ENCODE data around the gene CD247. TPM values are rescaled to one million over a fixed set of nuclear protein-coding genes. Genes with fewer than 3 reads are reported as not detected.

Gene CD247
- total and polyA plus RNA-seq, 4 experiments from 2014 or later, result 260 to 404 (median 340) TPM

DNA sequence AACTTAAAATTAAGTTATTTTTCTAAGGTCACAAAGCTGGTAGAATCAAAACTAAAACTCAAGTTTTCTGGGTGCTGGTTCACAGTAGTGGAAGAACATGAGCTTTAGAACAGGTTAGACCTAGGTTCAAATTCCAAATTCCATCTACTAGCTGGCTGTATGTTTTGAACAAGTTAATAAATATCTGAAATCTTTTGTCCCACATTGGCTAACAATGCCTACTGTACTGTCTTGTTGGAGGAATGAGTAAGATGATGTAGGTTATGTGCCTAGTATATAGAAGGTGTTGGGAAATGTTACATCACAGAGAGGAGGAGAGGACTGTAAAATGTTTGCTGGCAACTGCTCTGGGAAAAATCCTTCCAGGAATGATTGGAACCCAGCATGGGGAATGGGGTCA lies 14.0 kb upstream of the CD247 start:
- no peaks in the 10 kb centered on the region for H3K36me3 ChIP-seq (ENCODE audit: insufficient read depth, low read length)
- no peak overlapping the region for H3K27ac ChIP-seq (ENCODE audit: low read depth, low read length)
- H3K4me1 ChIP-seq (ENCODE audit: insufficient read depth, low read length), result no peaks in the 10 kb centered on the region
- no peaks in the 10 kb centered on the region for H3K36me3 Mint-ChIP-seq
- no peaks in the 10 kb centered on the region for H3K27me3 ChIP-seq (ENCODE audit: insufficient read depth, low read length)
- peak overlapping the region in 1 of 7 donors; percentile 56 for H3K27ac Mint-ChIP-seq
- intact Hi-C loops (cut with micrococcal nuclease), result loop anchor here (5.0 kb wide), 1 partner anchor 310 kb away; the partner anchor contains the start of gene POU2F1
- no peaks in the 10 kb centered on the region for H3K27me3 Mint-ChIP-seq
- no peak overlapping the region for H3K4me3 Mint-ChIP-seq
- no peaks in the 10 kb centered on the region for H3K4me1 Mint-ChIP-seq
- H3K9me3 Mint-ChIP-seq, result no peaks in the 10 kb centered on the region
- ChIA-PET CTCF (ENCODE audit: partially characterized antibody) (interaction anchor here (0.7 to 10.0 kb wide), 26 partner anchors 8 to 472 kb away, joined by 3 to 146 read pairs (median 10); partner anchors contain the start of genes CD247, CREG1 and POU2F1), POLR2A (ENCODE audit: partially characterized antibody) (interaction anchor here (0.6 to 2.0 kb wide), 5 partner anchors 15 to 622 kb away, joined by 3 to 12 read pairs (median 3); partner anchors contain the start of gene CREG1)
- DNase-seq, result no peak
- H3K9me3 ChIP-seq (ENCODE audit: control insufficient read depth in 1 of 2, low read length in 2 of 2), result no peaks in the 10 kb centered on the region
- H3K4me3 ChIP-seq (ENCODE audit: low read length in 2 of 2), result no peak overlapping the region

DNA sequence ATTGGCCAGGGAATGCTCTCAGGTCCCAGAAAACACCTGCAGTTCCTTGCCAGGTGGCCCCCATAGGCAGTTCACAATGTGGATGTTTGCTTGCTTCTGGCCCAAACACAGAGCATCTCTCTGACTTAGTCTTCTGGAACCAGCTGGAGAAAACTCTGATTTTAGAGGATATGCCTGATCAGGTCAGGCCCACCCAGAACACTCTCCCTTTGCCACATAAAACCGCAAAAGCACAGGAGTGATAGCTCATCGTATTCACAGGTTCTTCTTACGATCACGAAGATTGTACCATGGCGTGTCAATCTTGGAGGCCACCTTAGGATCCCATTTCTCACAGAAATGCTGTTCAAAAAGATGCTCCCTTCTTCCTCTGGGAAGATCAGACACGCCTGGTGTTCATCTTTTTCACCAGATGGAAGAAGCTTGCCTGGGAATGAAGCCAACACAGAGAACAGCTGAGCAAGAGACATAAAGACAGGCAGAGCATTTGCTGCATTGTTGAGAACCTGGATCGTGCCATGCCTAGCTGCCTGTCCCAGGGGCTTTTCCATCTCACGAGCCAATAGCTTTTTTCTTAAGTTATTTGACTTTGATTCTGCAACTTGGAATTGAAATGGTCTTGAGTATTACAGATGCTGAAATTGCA lies 11.6 kb upstream of the CD247 start:
- DNase-seq, result no peak
- no peaks in the 10 kb centered on the region for H3K4me1 ChIP-seq (ENCODE audit: insufficient read depth, low read length)
- no peaks in the 10 kb centered on the region for H3K27me3 ChIP-seq (ENCODE audit: insufficient read depth, low read length)
- no peak overlapping the region for H3K4me3 ChIP-seq (ENCODE audit: low read length in 2 of 2)
- H3K9me3 Mint-ChIP-seq, result no peaks in the 10 kb centered on the region
- no peak overlapping the region for H3K27ac ChIP-seq (ENCODE audit: low read depth, low read length)
- no peaks in the 10 kb centered on the region for H3K9me3 ChIP-seq (ENCODE audit: control insufficient read depth in 1 of 2, low read length in 2 of 2)
- intact Hi-C loops (cut with micrococcal nuclease), result loop anchor here (5.0 kb wide), 1 partner anchor 308 kb away; the partner anchor contains the start of gene POU2F1
- H3K27me3 Mint-ChIP-seq, result no peaks in the 10 kb centered on the region
- no peak overlapping the region for H3K27ac Mint-ChIP-seq
- H3K36me3 Mint-ChIP-seq, result no peaks in the 10 kb centered on the region
- H3K4me1 Mint-ChIP-seq, result peaks cover 0 to 2% (median 0%) of the 10 kb centered on the region in 4 donors
- ChIA-PET POLR2A (ENCODE audit: partially characterized antibody) (interaction anchor here (3.9 kb wide), 1 partner anchor 12 kb away, joined by 27 read pairs; the partner anchor contains the start of gene CD247), CTCF (ENCODE audit: partially characterized antibody) (interaction anchor here (0.6 to 10.0 kb wide), 9 partner anchors 11 to 555 kb away, joined by 3 to 146 read pairs (median 4); partner anchors contain the start of gene CD247)
- no peak overlapping the region for H3K4me3 Mint-ChIP-seq
- H3K36me3 ChIP-seq (ENCODE audit: insufficient read depth, low read length), result no peaks in the 10 kb centered on the region

DNA sequence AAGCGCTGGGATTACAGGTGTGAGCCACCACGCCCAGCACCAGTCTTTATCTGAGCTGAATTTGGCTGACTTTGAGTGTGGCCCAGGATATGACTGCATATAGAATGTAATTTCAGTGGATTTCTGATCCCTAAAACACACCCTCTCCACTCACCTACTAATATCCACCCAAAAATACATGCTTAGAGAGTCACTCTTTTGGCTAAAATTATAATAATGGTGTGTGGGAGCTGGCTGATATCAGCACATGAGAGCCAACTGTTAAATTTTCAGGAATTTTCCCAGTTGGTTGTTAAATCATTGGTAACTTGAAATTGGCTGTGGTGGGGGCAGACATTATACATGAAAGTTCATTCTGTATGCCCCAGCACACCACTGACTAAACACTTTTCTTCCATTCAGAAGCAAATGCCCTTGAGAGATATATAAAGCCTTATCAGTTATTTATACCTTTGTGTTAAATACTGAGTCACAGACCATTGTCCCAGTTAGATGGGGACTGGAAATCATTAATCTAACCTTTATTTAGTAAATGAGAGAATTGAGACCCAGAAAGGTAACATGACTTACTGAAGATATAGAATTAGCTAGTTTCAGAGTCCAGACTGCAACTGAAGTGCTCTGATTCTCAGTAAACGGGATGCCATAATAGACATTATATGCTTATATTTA lies 9.9 kb upstream of the CD247 start:
- intact Hi-C loops (cut with micrococcal nuclease), result no loop called here
- Mint-ChIP-seq H3K27me3 (no peaks in the 10 kb centered on the region), H3K36me3 (no peaks in the 10 kb centered on the region), H3K27ac (no peak overlapping the region), H3K9me3 (no peaks in the 10 kb centered on the region), H3K4me1 (peaks cover 0 to 2% (median 0%) of the 10 kb centered on the region in 4 donors), H3K4me3 (no peak overlapping the region)
- H3K9me3 ChIP-seq (ENCODE audit: control insufficient read depth in 1 of 2, low read length in 2 of 2), result no peaks in the 10 kb centered on the region
- ChIA-PET CTCF (ENCODE audit: partially characterized antibody) (interaction anchor here (1.0 to 10.0 kb wide), 9 partner anchors 10 to 308 kb away, joined by 3 to 146 read pairs (median 4); partner anchors contain the start of gene CD247), POLR2A (ENCODE audit: partially characterized antibody) (interaction anchor here (0.6 to 3.9 kb wide), 3 partner anchors 10 to 55 kb away, joined by 3 to 27 read pairs (median 3); partner anchors contain the start of gene CD247)
- no peaks in the 10 kb centered on the region for H3K36me3 ChIP-seq (ENCODE audit: insufficient read depth, low read length)
- H3K4me1 ChIP-seq (ENCODE audit: insufficient read depth, low read length), result no peaks in the 10 kb centered on the region
- H3K27ac ChIP-seq (ENCODE audit: low read depth, low read length), result no peak overlapping the region
- no peak for DNase-seq
- H3K4me3 ChIP-seq (ENCODE audit: low read length in 2 of 2), result no peak overlapping the region
- H3K27me3 ChIP-seq (ENCODE audit: insufficient read depth, low read length), result no peaks in the 10 kb centered on the region

DNA sequence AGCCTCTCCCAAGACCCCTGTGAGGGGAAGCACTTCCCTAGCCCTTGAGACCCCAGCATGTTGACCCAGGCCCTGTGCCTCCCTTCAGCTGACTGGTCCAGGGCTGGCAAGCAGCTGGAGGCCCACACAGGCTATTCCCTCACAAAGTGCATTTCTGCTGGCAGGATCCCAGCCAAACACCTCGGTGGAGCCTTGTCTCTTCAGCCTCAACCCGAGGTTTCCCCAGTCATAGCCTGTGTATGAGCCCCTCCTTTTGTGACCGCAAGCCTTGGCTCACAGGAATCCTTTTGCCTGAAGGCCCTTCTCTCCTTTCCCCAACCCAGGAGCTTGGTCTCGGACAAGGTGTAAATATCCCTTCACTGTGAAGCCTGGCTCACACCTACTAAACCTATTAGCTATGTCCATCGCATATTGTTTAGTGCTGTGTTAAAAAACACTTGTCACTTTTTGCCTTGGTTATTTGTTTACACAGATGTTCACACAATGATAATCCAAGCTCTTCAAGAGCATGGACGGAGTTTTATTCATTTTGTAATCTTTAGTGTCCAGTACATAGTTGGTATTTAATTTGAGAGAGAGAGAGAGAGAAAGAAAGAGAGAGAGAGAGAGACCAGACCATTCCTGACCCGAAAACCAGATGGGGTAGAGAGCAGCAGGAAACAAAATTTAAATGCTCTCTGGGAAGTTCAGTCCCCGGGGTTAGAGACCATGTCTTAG lies 8.5 kb upstream of the CD247 start:
- ChIA-PET POLR2A (ENCODE audit: partially characterized antibody) (interaction anchor here (1.2 to 1.6 kb wide), 3 partner anchors 10 to 54 kb away, joined by 3 to 4 read pairs (median 4); no protein-coding TSS in a partner anchor), CTCF (ENCODE audit: partially characterized antibody) (interaction anchor here (1.0 to 10.0 kb wide), 5 partner anchors 9 to 307 kb away, joined by 3 to 146 read pairs (median 5); partner anchors contain the start of gene CD247)
- H3K9me3 ChIP-seq (ENCODE audit: control insufficient read depth in 1 of 2, low read length in 2 of 2), result no peaks in the 10 kb centered on the region
- no peaks in the 10 kb centered on the region for H3K36me3 ChIP-seq (ENCODE audit: insufficient read depth, low read length)
- Mint-ChIP-seq H3K4me3 (no peak overlapping the region), H3K27ac (peak overlapping the region in 1 of 7 donors; percentile 81), H3K36me3 (no peaks in the 10 kb centered on the region), H3K9me3 (no peaks in the 10 kb centered on the region), H3K27me3 (no peaks in the 10 kb centered on the region), H3K4me1 (peaks cover 0 to 2% (median 0%) of the 10 kb centered on the region in 4 donors)
- H3K4me3 ChIP-seq (ENCODE audit: low read length in 2 of 2), result no peak overlapping the region
- no peaks in the 10 kb centered on the region for H3K4me1 ChIP-seq (ENCODE audit: insufficient read depth, low read length)
- DNase-seq, result no peak
- no peaks in the 10 kb centered on the region for H3K27me3 ChIP-seq (ENCODE audit: insufficient read depth, low read length)
- intact Hi-C loops (cut with micrococcal nuclease), result no loop called here
- H3K27ac ChIP-seq (ENCODE audit: low read depth, low read length), result no peak overlapping the region

DNA sequence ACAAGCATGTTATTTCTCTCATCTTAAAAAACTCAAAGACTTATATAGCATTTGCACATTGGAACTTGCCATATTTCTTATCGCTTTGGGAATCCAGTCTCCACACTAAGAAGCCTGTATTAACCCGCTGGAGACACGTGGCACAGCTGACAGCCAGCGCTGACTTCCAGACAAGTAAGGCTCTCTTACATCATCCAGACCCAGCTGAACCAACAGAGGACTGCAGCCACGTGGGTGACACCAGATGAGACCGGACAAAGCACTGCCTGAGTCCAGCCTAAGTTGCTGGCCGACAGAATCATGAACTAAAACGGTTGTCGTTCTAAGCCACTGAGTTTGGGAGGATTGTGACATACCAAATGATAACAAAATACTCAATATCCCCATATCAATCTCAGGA lies 6.3 kb upstream of the CD247 start:
- Histone ChIP-seq H3K4me1 (ENCODE audit: insufficient read depth, low read length) (peaks cover 1% of the 10 kb centered on the region), H3K36me3 (ENCODE audit: insufficient read depth, low read length) (no peaks in the 10 kb centered on the region), H3K9me3 (ENCODE audit: control insufficient read depth in 1 of 2, low read length in 2 of 2) (no peaks in the 10 kb centered on the region), H3K27ac (ENCODE audit: low read depth, low read length) (no peak overlapping the region), H3K27me3 (ENCODE audit: insufficient read depth, low read length) (no peaks in the 10 kb centered on the region), H3K4me3 (ENCODE audit: low read length in 2 of 2) (no peak overlapping the region)
- Mint-ChIP-seq H3K36me3 (no peaks in the 10 kb centered on the region), H3K27me3 (no peaks in the 10 kb centered on the region), H3K27ac (no peak overlapping the region), H3K9me3 (no peaks in the 10 kb centered on the region), H3K4me1 (peaks cover 3 to 8% (median 7%) of the 10 kb centered on the region in 4 donors), H3K4me3 (no peak overlapping the region)
- ChIA-PET POLR2A (ENCODE audit: partially characterized antibody) (interaction anchor here (0.6 to 1.1 kb wide), 2 partner anchors 9 to 16 kb away, joined by 4 to 5 read pairs; no protein-coding TSS in a partner anchor), CTCF (ENCODE audit: partially characterized antibody) (interaction anchor here (0.6 to 9.5 kb wide), 5 partner anchors 8 to 625 kb away, joined by 3 to 61 read pairs (median 6); no protein-coding TSS in a partner anchor)
- intact Hi-C loops (cut with micrococcal nuclease), result no loop called here
- DNase-seq, result no peak

DNA sequence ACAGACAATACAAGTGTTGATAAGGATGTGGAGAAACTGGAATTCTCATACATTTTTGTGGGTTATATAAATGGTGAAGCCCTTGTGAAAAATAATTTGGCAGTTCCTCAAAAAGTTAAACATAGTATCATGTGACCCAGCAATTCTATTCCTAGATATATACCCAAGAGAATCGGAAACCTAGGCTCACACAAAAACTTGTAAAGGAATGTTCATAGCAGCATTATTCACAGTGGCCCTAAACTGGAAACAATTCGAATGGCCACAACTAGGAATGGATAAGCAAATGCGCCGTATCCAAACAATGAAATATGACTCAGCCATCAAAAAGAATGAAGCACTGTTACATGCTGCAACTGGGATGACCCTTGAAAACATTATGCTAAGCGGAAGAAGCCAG lies 3.9 kb upstream of the CD247 start:
- Mint-ChIP-seq H3K4me3 (no peak overlapping the region), H3K27ac (no peak overlapping the region), H3K4me1 (peaks cover 7 to 25% (median 14%) of the 10 kb centered on the region in 4 donors), H3K27me3 (no peaks in the 10 kb centered on the region), H3K36me3 (peaks cover 8 to 15% of the 10 kb centered on the region in 2 donors), H3K9me3 (no peaks in the 10 kb centered on the region)
- Histone ChIP-seq H3K4me1 (ENCODE audit: insufficient read depth, low read length) (peaks cover 13% of the 10 kb centered on the region), H3K9me3 (ENCODE audit: control insufficient read depth in 1 of 2, low read length in 2 of 2) (no peaks in the 10 kb centered on the region), H3K27me3 (ENCODE audit: insufficient read depth, low read length) (no peaks in the 10 kb centered on the region), H3K27ac (ENCODE audit: low read depth, low read length) (no peak overlapping the region), H3K4me3 (ENCODE audit: low read length in 2 of 2) (no peak overlapping the region), H3K36me3 (ENCODE audit: insufficient read depth, low read length) (no peaks in the 10 kb centered on the region)
- no peak for DNase-seq
- ChIA-PET CTCF (ENCODE audit: partially characterized antibody) (interaction anchor here (8.3 kb wide), 1 partner anchor 9 kb away, joined by 146 read pairs; no protein-coding TSS in a partner anchor), POLR2A (ENCODE audit: partially characterized antibody) (interaction anchor here (1.0 kb wide), 1 partner anchor 12 kb away, joined by 3 read pairs; no protein-coding TSS in a partner anchor)
- intact Hi-C loops (cut with micrococcal nuclease), result no loop called here
